ENCODE results near the gene EXOC3. TPM values are rescaled to one million over a fixed set of nuclear protein-coding genes. Genes with fewer than 3 reads are reported as not detected.
"Not testable (repeated sequence)": the region's sequence is repeated elsewhere in the genome, so short reads cannot be mapped to it uniquely, and the experiment has no call there.

The EXOC3 gene
- total RNA-seq, 2 experiments from 2014 or later = 67.7 to 68.8 TPM

- CTCF ChIA-PET = interaction anchor here (1.1 to 1.4 kb wide), 3 partner anchors 98 to 227 kb away, joined by 4 to 5 read pairs (median 4); no protein-coding TSS in a partner anchor
- DNase-seq, H3K4me3 Mint-ChIP-seq, POLR2A ChIA-PET, H3K27ac Mint-ChIP-seq, H3K27me3 Mint-ChIP-seq, H3K9me3 Mint-ChIP-seq: not testable (repeated sequence)
- H3K36me3 Mint-ChIP-seq (ENCODE audit: low read depth) = peaks cover 11% of the 10 kb centered on the region
- H3K4me1 Mint-ChIP-seq = peaks cover 15% of the 10 kb centered on the region
Observed at GRCh38 chr5:414991-415927, 27.7 kb upstream of the EXOC3 start.

DNA sequence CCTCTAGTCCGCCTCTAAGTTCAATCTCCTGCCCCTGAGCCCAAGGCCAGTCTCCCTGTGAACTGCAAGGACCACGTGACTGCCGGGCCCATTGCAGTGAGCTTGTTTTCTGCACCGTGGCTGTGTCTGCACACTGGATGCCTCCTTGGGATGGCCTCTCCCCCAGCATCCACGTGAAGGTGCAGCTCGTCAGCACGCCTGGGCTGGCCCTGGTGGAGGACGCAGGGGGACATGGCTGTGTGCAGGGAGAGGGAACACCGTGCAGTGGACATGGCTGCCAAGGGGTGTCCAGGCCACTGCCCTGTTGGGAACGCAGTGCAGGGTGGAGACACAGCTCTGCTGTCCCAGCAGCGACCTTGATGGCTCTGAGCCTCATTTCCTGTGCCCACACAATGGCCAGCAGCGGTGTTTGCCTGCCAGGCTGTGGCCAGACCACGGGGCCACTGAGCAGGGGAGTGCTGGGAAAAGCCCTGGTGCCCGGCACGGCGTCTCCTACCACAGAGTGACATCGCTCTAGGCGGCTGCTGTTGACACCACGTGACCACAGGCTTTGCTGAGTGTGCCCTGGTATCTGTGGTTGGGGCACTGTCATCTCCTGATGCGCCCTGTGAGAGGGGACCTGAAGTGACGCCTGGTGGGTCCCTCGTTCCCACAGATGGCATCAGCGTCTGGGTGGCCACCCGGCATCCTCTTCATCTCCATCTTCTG lies 26.9 kb upstream of the EXOC3 start:
- H3K4me1 Mint-ChIP-seq = peaks cover 12% of the 10 kb centered on the region
- H3K9me3 Mint-ChIP-seq = no peaks in the 10 kb centered on the region
- CTCF ChIA-PET = no interaction called here
- POLR2A ChIA-PET = no interaction called here
- DNase-seq = no peak
- peaks cover 12% of the 10 kb centered on the region for H3K36me3 Mint-ChIP-seq (ENCODE audit: low read depth)
- no peaks in the 10 kb centered on the region for H3K27me3 Mint-ChIP-seq
- H3K27ac Mint-ChIP-seq = no peak overlapping the region
- H3K4me3 Mint-ChIP-seq = no peak overlapping the region

DNA sequence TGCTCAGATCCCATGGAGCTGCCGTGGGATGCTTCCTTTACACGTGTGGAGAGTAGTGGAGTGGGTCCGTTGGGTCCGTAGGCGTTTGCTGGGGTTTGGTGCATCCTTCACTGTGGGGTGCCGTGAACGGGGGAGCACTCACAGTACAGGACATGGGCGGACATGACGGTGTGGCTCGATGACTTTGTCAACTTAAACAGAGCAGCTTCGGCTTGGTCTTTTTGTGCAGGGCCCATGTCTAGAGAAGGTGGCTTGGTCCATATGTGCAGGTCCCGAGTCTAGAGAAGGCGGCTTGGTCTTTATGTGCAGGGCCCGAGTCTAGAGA lies 26.4 kb upstream of the EXOC3 start:
- no peak for DNase-seq
- no peaks in the 10 kb centered on the region for H3K9me3 Mint-ChIP-seq
- H3K27ac Mint-ChIP-seq = no peak overlapping the region
- H3K4me1 Mint-ChIP-seq = peaks cover 9% of the 10 kb centered on the region
- peaks cover 12% of the 10 kb centered on the region for H3K36me3 Mint-ChIP-seq (ENCODE audit: low read depth)
- H3K4me3 Mint-ChIP-seq = no peak overlapping the region
- ChIA-PET POLR2A (no interaction called here), CTCF (no interaction called here)
- H3K27me3 Mint-ChIP-seq = no peaks in the 10 kb centered on the region

- Mint-ChIP-seq H3K27me3 (no peaks in the 10 kb centered on the region), H3K4me1 (peaks cover 9% of the 10 kb centered on the region), H3K27ac (no peak overlapping the region), H3K36me3 (ENCODE audit: low read depth) (peaks cover 7% of the 10 kb centered on the region), H3K9me3 (no peaks in the 10 kb centered on the region), H3K4me3 (no peak overlapping the region)
- ChIA-PET CTCF (interaction anchor here (1.2 kb wide), 1 partner anchor 75 kb away, joined by 4 read pairs; no protein-coding TSS in a partner anchor), POLR2A (no interaction called here)
- DNase-seq = no peak
Observed at GRCh38 chr5:417301-418161, 25.4 kb upstream of the EXOC3 start.

DNA sequence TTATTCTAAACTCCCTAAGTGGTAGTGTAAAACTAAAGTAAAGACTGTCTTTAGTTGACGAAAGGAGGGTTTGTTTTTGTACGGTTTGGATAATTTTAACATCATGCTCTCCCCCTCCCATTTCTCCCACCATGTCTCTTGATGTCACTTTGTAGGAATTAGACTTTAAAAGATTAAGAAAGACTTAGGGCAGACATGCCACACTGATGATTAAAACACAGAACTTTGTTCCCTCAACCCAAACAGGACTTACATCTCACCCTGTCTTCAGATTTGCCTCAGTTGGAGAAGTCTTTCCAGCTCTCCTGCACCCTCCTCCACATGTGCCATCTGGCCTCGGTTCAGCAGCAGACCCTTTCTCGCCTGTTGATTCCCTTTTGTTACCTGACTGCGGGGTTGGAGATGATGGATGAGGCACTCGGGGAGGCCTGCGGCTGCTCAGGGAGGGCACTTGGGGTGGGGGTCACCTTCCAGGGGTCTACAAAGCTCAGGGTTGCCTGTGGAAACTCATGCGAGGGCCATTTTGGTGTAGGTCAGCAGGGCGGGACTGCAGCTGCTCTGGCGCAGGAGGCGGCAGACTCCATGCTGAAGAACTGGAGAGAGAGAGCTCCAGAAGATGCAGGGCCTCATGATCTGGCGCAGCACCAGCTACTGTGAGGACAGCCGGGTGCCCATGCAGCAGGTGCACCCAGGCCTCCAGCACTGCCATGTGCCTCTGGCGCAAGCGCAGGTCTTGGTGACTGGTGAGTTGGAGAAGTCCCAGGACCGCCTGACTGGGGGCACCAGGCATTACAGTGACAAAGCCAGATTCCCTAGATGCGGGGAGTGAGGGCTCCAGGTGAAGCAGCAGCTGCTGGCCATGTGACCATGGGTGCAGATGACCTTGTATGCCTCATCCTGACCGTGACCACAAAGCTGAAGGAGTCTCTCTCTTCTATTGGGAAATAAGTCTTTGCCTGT lies 24.5 kb upstream of the EXOC3 start:
- Mint-ChIP-seq H3K27ac (no peak overlapping the region), H3K27me3 (no peaks in the 10 kb centered on the region), H3K9me3 (no peaks in the 10 kb centered on the region), H3K4me1 (peaks cover 14% of the 10 kb centered on the region), H3K4me3 (no peak overlapping the region), H3K36me3 (ENCODE audit: low read depth) (peaks cover 9% of the 10 kb centered on the region)
- POLR2A ChIA-PET = no interaction called here
- DNase-seq = no peak
- CTCF ChIA-PET = interaction anchor here (1.1 to 1.2 kb wide), 2 partner anchors 28 to 76 kb away, joined by 3 to 4 read pairs; no protein-coding TSS in a partner anchor

DNA sequence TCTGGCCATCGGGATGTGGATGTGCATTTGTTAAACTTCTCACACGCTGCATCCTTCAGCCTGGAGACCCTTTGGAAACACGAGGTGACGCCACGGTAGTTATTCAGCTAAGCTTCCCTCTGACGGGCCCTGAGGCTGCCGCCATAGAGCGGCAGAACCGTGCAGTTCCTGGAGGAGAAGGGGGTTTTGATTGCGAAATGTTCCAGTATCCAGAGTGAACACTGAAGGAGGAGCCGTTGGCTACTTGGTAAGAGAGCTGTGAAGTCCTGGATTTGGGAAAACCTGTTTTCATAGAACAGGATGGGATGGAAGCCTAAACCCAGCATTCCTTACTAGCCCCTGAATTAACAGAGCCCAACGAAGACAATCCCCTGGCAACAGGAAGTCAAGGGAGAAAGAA lies 23.0 kb upstream of the EXOC3 start:
- H3K4me1 Mint-ChIP-seq = peaks cover 18% of the 10 kb centered on the region
- H3K9me3 Mint-ChIP-seq = no peaks in the 10 kb centered on the region
- ChIA-PET POLR2A (interaction anchor here (1.4 kb wide), 1 partner anchor 47 kb away, joined by 4 read pairs; no protein-coding TSS in a partner anchor), CTCF (interaction anchor here (1.1 kb wide), 2 partner anchors 26 to 103 kb away, joined by 3 to 4 read pairs; no protein-coding TSS in a partner anchor)
- H3K4me3 Mint-ChIP-seq = no peak overlapping the region
- H3K27ac Mint-ChIP-seq = no peak overlapping the region
- DNase-seq = no peak
- H3K36me3 Mint-ChIP-seq (ENCODE audit: low read depth) = peaks cover 11% of the 10 kb centered on the region
- H3K27me3 Mint-ChIP-seq = no peaks in the 10 kb centered on the region

DNA sequence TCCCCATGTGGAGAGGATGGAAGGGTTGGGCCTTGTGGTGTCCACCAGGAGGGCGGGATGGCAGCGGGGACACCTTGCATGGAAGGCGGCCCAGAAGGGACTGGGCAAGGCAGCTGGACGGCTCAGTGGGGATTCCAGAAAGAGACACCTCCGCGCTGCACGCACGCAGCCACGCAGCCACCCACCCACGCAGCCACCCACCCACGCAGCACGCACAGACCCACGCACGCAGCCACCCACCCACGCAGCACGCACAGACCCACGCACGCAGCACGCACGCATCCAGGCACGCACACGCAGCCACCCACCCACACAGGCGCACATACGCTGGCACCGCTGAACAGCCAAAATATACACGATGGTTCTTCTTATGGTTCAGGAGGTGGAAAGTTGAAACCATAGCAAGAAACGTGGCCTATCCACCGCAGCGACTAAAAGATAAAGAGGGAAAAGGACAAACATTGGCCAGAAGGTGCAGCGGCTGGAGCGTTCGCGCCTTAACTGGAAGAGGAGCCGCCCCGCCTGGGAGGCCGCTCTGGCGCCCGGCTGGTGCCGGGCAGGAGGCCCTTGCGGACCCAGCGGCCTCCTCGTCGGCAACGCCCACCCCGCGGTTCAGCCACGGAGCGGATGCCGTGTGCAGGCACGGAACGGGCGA lies 22.2 kb upstream of the EXOC3 start:
- H3K4me1 Mint-ChIP-seq = peaks cover 22% of the 10 kb centered on the region
- CTCF ChIA-PET = interaction anchor here (1.1 kb wide), 1 partner anchor 104 kb away, joined by 4 read pairs; no protein-coding TSS in a partner anchor

DNA sequence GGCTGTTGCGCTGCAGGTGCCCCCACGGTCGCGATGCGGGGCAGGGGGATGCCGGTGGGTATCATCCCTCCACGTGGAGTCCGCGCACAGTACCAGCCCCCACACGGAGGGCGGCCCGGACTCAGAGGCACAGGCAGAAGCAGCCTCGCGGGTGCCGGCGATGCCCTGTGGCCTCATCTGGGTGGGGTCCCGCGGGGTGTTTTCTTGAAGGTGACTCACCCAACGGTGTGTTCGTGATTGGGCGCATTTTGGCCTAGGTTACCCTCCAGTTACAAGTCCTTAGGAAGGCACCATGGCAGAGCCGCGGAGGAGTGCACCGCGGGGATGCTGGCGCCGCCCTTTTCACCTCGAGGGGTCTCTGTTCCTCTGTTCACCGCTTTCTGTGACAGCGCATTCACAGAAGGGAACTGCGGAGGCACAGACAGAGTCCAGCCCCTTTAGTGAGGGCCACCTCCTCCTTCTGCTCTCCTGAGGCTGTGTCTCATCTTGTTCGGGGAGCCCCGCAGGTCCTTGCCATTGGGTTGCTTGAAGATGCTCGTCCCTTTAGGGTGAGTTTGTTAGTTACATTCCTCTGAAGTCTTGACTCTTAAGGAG lies 21.6 kb upstream of the EXOC3 start:
- ChIA-PET CTCF (no interaction called here), POLR2A (no interaction called here)
- H3K4me3 Mint-ChIP-seq = no peak overlapping the region
- no peaks in the 10 kb centered on the region for H3K27me3 Mint-ChIP-seq
- H3K27ac Mint-ChIP-seq = no peak overlapping the region
- H3K4me1 Mint-ChIP-seq = peaks cover 22% of the 10 kb centered on the region
- H3K9me3 Mint-ChIP-seq = no peaks in the 10 kb centered on the region
- peaks cover 11% of the 10 kb centered on the region for H3K36me3 Mint-ChIP-seq (ENCODE audit: low read depth)
- DNase-seq = no peak

More for the DNA sequence above, 22.2 kb upstream of the EXOC3 start:
- POLR2A ChIA-PET = interaction anchor here (1.4 kb wide), 1 partner anchor 48 kb away, joined by 4 read pairs; no protein-coding TSS in a partner anchor
- peaks cover 11% of the 10 kb centered on the region for H3K36me3 Mint-ChIP-seq (ENCODE audit: low read depth)
- no peak overlapping the region for H3K27ac Mint-ChIP-seq
- H3K4me3 Mint-ChIP-seq = no peak overlapping the region
- no peaks in the 10 kb centered on the region for H3K27me3 Mint-ChIP-seq
- H3K9me3 Mint-ChIP-seq = no peaks in the 10 kb centered on the region
- no peak for DNase-seq

- Mint-ChIP-seq H3K4me3 (no peak overlapping the region), H3K36me3 (ENCODE audit: low read depth) (peaks cover 11% of the 10 kb centered on the region), H3K4me1 (peaks cover 23% of the 10 kb centered on the region), H3K27ac (no peak overlapping the region), H3K27me3 (no peaks in the 10 kb centered on the region), H3K9me3 (no peaks in the 10 kb centered on the region)
- ChIA-PET POLR2A (no interaction called here), CTCF (no interaction called here)
- DNase-seq = no peak
Observed at GRCh38 chr5:421901-422300, 21.1 kb upstream of the EXOC3 start.

- no peaks in the 10 kb centered on the region for H3K27me3 Mint-ChIP-seq
- no peak for DNase-seq
- H3K36me3 Mint-ChIP-seq (ENCODE audit: low read depth) = peaks cover 11% of the 10 kb centered on the region
- H3K4me3 Mint-ChIP-seq = no peak overlapping the region
- H3K4me1 Mint-ChIP-seq = peaks cover 23% of the 10 kb centered on the region
- no peaks in the 10 kb centered on the region for H3K9me3 Mint-ChIP-seq
- CTCF ChIA-PET = no interaction called here
- H3K27ac Mint-ChIP-seq = peak overlapping the region; percentile 31
- POLR2A ChIA-PET = no interaction called here
Observed at GRCh38 chr5:422323-423232, 20.4 kb upstream of the EXOC3 start.

DNA sequence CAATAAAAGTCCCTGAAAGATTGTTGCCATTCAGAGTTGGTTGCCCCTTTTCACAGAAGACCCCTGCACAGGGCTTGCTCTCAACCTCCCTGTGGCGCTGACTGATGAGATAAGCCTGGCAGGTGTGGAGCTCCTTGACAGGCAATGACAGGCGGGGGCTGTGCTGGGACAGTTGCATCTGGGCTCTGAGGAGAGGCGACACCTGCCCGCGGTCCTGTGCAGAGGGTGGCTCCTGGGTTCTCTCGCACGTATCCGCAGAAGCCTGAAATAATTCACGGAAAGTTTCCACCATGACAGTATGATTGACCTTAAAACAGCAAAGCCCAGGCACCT lies 19.8 kb upstream of the EXOC3 start:
- H3K4me1 Mint-ChIP-seq = peaks cover 23% of the 10 kb centered on the region
- ChIA-PET POLR2A (no interaction called here), CTCF (no interaction called here)
- peaks cover 16% of the 10 kb centered on the region for H3K36me3 Mint-ChIP-seq (ENCODE audit: low read depth)
- no peaks in the 10 kb centered on the region for H3K27me3 Mint-ChIP-seq
- peak overlapping the region; percentile 31 for H3K27ac Mint-ChIP-seq
- no peak for DNase-seq
- no peaks in the 10 kb centered on the region for H3K9me3 Mint-ChIP-seq
- no peak overlapping the region for H3K4me3 Mint-ChIP-seq

All from activated CD4-positive, alpha-beta memory T cell treated with anti-CD3 and anti-CD28 coated beads, Interleukin-2, amount 10 ng/mL, durations not matched to agents 7 days and 5 days (primary cell).